Activated CD4-positive, alpha-beta memory T cell treated with anti-CD3 and anti-CD28 coated beads, Interleukin-2, amount 10 ng/mL, durations not matched to agents 7 days and 5 days (primary cell): ENCODE measurements around the gene CSTF2T. TPM values are rescaled to one million over a fixed set of nuclear protein-coding genes. Genes with fewer than 3 reads are reported as not detected.

Source experiments
- CTCF ChIA-PET: fragments of 350-600 bp; sonication (Branson Sonifier 250); formaldehyde crosslinking; loops from one replicate; lab custom pipeline; 2021; ENCODE audit warnings: antibody characterized with exemption, inconsistent platforms; lab: Charles Lee
- POLR2A ChIA-PET: fragments of 350-600 bp; sonication (Branson Sonifier 250); formaldehyde crosslinking; loops from one replicate; lab custom pipeline; 2021; ENCODE audit warnings: antibody characterized with exemption; lab: Charles Lee
- DNase-seq: peaks from one replicate; pipeline ENCODE4 v3.0.0-alpha.2; 2020
- H3K27ac Mint-ChIP-seq: one replicate; pipeline ENCODE4 v1.8.0; 2021; ENCODE audit warnings: mild to moderate bottlenecking, mixed read lengths
- H3K27me3 Mint-ChIP-seq: one replicate; pipeline ENCODE4 v1.8.0; 2021; ENCODE audit warnings: mixed read lengths
- H3K36me3 Mint-ChIP-seq: one replicate; pipeline ENCODE4 v1.8.0; 2021; ENCODE audit warnings: low read depth, mixed read lengths
- H3K4me1 Mint-ChIP-seq: one replicate; pipeline ENCODE4 v1.8.0; 2021; ENCODE audit warnings: mixed read lengths
- H3K4me3 Mint-ChIP-seq: one replicate; pipeline ENCODE4 v1.8.0; 2021; ENCODE audit warnings: mild to moderate bottlenecking, mixed read lengths
- H3K9me3 Mint-ChIP-seq: one replicate; pipeline ENCODE4 v1.8.0; 2021; ENCODE audit warnings: mixed read lengths
- total RNA-seq, 2 experiments: library from RNA; stranded (reverse); gene quantifications; one replicate each; pipeline ENCODE4 v1.2.3, GENCODE V29; 2021

Gene CSTF2T, protein sequence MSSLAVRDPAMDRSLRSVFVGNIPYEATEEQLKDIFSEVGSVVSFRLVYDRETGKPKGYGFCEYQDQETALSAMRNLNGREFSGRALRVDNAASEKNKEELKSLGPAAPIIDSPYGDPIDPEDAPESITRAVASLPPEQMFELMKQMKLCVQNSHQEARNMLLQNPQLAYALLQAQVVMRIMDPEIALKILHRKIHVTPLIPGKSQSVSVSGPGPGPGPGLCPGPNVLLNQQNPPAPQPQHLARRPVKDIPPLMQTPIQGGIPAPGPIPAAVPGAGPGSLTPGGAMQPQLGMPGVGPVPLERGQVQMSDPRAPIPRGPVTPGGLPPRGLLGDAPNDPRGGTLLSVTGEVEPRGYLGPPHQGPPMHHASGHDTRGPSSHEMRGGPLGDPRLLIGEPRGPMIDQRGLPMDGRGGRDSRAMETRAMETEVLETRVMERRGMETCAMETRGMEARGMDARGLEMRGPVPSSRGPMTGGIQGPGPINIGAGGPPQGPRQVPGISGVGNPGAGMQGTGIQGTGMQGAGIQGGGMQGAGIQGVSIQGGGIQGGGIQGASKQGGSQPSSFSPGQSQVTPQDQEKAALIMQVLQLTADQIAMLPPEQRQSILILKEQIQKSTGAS
- 10 to 100 TPM; 43.1 to 45.6 TPM for total RNA-seq

- Mint-ChIP-seq H3K4me1 (peaks cover 52% of the 10 kb centered on the region), H3K9me3 (peaks cover 4% of the 10 kb centered on the region), H3K27ac (peak within 1 kb of the TSS; percentile 97), H3K27me3 (no peaks in the 10 kb centered on the region), H3K36me3 (peaks cover 46% of the 10 kb centered on the region), H3K4me3 (peak within 1 kb of the TSS; percentile 91)
- CTCF ChIA-PET, result interaction anchor here (0.7 kb wide), 1 partner anchor 180 kb away, joined by 3 read pairs; no protein-coding TSS in a partner anchor
- DNase-seq, result peak; percentile 93
- POLR2A ChIA-PET, result interaction anchor here (1.2 to 2.0 kb wide), 3 partner anchors 9 to 13 kb away, joined by 5 to 15 read pairs (median 7); no protein-coding TSS in a partner anchor
Measured at GRCh38 chr10:51699475-51700227, at the start of gene CSTF2T. TSS of gene CSTF2T (minus strand) at chr10:51699595. CDS start at chr10:51699549, 46 bp downstream.

DNA sequence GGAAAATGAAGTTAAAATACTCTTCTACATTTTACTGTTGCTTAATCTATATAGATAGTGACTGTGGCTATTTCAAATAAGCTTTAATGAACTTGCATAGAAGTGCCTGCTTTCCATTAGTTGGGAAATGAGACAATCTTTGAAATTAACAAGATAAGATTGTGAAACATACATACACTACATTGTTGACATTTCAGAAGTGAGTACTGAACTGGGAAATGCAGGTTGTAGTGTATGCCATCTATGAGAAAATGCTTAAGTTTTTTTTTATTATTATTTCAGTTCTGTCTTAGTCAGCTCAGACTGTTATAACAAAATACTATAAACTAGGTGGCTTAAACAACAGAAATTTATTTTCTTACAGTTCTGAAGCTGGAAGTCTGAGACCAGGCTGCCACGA is 49.6 kb upstream of the CSTF2T start:
- Mint-ChIP-seq H3K9me3 (no peaks in the 10 kb centered on the region), H3K27ac (no peak overlapping the region), H3K27me3 (no peaks in the 10 kb centered on the region), H3K4me3 (no peak overlapping the region), H3K4me1 (no peaks in the 10 kb centered on the region), H3K36me3 (no peaks in the 10 kb centered on the region)
- ChIA-PET POLR2A (no interaction called here), CTCF (no interaction called here)
- no peak for DNase-seq

GRCh38 chr10:51747216-51747615 is 47.8 kb upstream of the CSTF2T start:
- no peak overlapping the region for H3K4me3 Mint-ChIP-seq
- ChIA-PET POLR2A (no interaction called here), CTCF (no interaction called here)
- H3K27ac Mint-ChIP-seq, result no peak overlapping the region
- no peak for DNase-seq
- H3K36me3 Mint-ChIP-seq, result no peaks in the 10 kb centered on the region
- no peaks in the 10 kb centered on the region for H3K27me3 Mint-ChIP-seq
- H3K4me1 Mint-ChIP-seq, result no peaks in the 10 kb centered on the region
- H3K9me3 Mint-ChIP-seq, result no peaks in the 10 kb centered on the region

- Mint-ChIP-seq H3K4me1 (no peaks in the 10 kb centered on the region), H3K27me3 (peaks cover 4% of the 10 kb centered on the region), H3K27ac (no peak overlapping the region), H3K9me3 (no peaks in the 10 kb centered on the region), H3K4me3 (no peak overlapping the region), H3K36me3 (no peaks in the 10 kb centered on the region)
- POLR2A ChIA-PET, result no interaction called here
- CTCF ChIA-PET, result no interaction called here
- no peak for DNase-seq
Measured at GRCh38 chr10:51745397-51745796, 46.0 kb upstream of the CSTF2T start.

DNA sequence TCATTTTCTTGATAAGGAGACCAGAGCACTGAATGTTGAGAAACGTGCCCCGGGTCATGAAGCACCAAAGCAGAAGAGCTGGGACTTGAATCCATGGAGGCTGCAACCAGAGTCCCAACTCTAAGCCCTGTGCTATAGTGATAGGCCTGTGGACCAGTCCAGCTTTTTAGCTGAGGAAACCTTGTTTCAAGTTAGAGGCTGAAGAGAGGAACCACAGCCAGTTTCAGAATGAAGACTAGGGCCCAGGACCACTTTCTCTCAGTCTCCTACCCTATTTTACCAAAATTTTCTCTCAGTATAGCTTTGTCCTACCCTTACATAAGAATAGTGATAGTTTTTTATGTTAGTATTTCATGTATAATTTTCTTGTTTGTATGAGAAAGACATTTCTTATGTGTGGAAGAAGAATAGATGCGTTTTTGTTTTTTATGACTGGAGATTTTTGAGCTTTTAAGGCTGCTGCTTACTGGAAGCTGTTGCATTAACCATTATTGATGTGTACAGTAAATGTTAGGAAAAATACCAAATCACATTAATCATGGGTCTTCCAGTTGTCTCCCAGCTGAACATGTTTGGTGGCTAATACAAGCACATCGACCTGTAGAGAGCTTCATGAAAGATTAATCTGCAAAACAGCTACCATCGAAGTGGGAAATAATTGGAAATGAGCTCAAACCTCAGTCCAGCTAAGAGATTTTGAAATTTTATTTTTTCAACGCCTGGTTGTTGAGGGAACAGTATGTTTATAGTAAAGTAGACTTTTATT is 45.0 kb upstream of the CSTF2T start:
- no peak for DNase-seq
- H3K4me1 Mint-ChIP-seq, result no peaks in the 10 kb centered on the region
- ChIA-PET CTCF (no interaction called here), POLR2A (no interaction called here)
- H3K27ac Mint-ChIP-seq, result no peak overlapping the region
- H3K27me3 Mint-ChIP-seq, result peaks cover 4% of the 10 kb centered on the region
- no peaks in the 10 kb centered on the region for H3K36me3 Mint-ChIP-seq
- no peaks in the 10 kb centered on the region for H3K9me3 Mint-ChIP-seq
- H3K4me3 Mint-ChIP-seq, result no peak overlapping the region

DNA sequence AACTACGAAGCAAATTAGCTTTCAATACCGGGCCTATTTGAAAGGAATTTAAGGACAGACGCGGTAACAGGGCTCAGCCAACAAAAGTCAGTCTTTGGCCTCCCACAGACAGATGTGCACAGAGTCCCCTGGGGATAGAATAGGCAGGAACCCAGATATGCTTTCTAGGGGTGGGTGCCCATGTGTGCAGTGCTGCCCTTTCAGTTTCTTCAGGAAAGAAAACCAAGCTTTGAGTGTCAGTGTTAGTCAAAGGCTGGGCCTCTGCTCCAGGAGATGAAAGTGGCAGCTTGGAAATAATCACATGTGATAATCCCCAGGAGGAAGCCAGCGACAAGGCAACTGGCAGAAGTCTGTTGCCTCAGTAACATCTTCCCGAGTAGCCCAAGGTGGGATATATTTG is 43.8 kb upstream of the CSTF2T start:
- Mint-ChIP-seq H3K27ac (no peak overlapping the region), H3K36me3 (no peaks in the 10 kb centered on the region), H3K27me3 (peaks cover 4% of the 10 kb centered on the region), H3K4me1 (no peaks in the 10 kb centered on the region), H3K9me3 (no peaks in the 10 kb centered on the region), H3K4me3 (no peak overlapping the region)
- DNase-seq, result no peak
- ChIA-PET CTCF (no interaction called here), POLR2A (no interaction called here)

DNA sequence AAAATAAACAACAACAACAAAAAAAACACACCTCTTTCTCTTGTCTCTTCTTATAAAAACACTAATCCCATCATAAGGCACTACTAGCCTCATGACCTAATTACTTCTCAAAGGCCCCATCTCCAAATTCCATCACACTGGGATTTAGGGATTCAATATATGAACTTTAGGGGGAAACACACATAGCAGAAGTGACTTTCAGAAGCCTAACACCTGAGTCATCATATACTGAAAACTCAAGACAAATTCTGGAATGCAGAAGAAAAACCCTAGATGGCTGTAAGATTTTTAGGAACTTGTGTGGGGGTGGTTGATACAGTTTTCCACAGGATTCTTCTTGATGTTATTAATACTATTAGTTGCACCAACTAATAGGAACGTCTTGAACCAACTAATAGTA is 33.7 kb upstream of the CSTF2T start:
- Mint-ChIP-seq H3K36me3 (no peaks in the 10 kb centered on the region), H3K4me3 (no peak overlapping the region), H3K27ac (no peak overlapping the region), H3K27me3 (peaks cover 5% of the 10 kb centered on the region), H3K9me3 (no peaks in the 10 kb centered on the region), H3K4me1 (no peaks in the 10 kb centered on the region)
- CTCF ChIA-PET, result no interaction called here
- POLR2A ChIA-PET, result no interaction called here
- DNase-seq, result no peak

DNA sequence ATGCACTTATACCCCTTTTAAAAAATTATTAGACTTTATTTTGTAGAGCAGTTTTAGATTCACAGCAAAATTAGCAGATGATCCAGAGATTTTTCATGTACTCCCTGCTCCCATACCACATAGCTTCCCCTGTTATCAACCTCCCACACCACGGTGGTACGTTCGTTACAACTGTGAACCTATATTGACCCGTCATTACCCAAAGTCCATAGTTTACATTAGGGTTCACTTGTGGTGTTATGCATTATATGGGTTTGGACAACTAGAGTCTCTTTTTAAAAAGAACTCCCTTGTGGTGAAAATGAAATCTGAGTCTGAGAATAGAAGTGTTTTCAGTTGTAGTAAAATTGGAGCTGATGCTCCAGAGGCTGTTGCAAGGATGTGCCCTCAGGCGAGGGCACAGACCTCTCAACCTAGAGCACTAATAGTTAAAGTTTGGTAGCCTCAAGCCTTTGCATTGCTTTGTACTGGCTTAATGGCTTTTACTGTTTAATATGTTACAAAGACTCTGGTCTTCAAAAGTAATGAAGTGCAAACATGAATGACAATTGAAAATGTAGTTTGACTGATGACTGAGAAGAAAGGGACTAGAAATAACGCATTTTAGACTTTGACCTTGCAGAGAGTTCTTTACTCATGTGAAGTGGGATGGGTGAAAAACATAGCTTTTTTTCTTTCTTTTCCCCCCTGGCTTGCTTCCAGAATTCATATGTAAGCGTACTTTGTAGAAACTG is 30.6 kb upstream of the CSTF2T start:
- H3K4me1 Mint-ChIP-seq, result no peaks in the 10 kb centered on the region
- H3K27me3 Mint-ChIP-seq, result peaks cover 2% of the 10 kb centered on the region
- H3K4me3 Mint-ChIP-seq, result no peak overlapping the region
- no peaks in the 10 kb centered on the region for H3K9me3 Mint-ChIP-seq
- no peaks in the 10 kb centered on the region for H3K36me3 Mint-ChIP-seq
- DNase-seq, result no peak
- ChIA-PET CTCF (no interaction called here), POLR2A (no interaction called here)
- no peak overlapping the region for H3K27ac Mint-ChIP-seq

- Mint-ChIP-seq H3K9me3 (no peaks in the 10 kb centered on the region), H3K4me3 (no peak overlapping the region), H3K4me1 (no peaks in the 10 kb centered on the region), H3K36me3 (no peaks in the 10 kb centered on the region), H3K27ac (no peak overlapping the region), H3K27me3 (peaks cover 9% of the 10 kb centered on the region)
- no peak for DNase-seq
- ChIA-PET CTCF (no interaction called here), POLR2A (no interaction called here)
Measured at GRCh38 chr10:51724038-51724437, 24.6 kb upstream of the CSTF2T start.

DNA sequence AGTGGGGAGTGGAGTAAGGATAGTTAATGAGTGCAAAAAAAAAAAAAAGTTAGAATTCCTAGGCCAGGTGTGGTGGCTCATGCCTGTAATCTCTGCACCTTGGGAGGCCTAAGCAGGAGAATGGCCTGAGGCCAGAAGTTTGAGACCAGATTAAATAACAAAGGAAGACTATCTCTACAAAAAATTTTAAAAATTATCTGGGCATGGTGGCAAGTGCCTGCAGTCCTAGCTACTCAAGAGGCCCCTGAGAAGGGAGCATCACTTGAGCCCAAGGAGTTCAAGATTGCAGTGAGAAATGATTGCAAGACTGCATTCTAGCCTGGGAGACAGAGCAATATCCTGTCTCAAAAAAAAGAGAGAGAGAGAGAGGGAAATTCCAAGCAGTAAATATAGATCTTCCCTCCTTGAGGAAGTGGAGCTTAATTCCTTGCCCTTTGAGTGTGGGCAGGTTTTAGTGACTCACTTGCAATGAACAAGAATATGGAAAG is 19.5 kb upstream of the CSTF2T start:
- Mint-ChIP-seq H3K27me3 (peaks cover 12% of the 10 kb centered on the region), H3K4me1 (no peaks in the 10 kb centered on the region), H3K9me3 (no peaks in the 10 kb centered on the region), H3K36me3 (no peaks in the 10 kb centered on the region), H3K4me3 (no peak overlapping the region), H3K27ac (no peak overlapping the region)
- no peak for DNase-seq
- ChIA-PET CTCF (no interaction called here), POLR2A (interaction anchor here (1.1 kb wide), 1 partner anchor 20 kb away, joined by 4 read pairs; no protein-coding TSS in a partner anchor)

DNA sequence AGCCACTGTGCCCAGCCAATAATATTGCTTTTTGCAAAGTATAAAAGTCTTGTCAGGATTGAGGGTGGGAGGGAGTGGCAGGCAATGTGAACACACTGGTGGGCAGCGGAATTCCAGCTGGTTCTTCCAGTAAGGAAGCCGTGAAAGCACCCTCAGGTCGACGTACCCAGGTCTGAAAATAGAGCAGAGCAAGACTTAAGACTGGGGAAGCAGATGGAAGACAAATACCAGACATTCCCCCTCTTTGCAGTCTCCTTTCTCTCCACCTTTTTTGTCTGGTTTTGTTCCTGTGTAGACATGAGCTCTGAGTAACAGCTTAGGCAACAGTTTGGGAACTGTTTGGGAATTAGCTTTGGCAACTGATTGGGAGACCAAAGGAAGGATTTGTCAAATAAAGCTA is 17.6 kb upstream of the CSTF2T start:
- H3K9me3 Mint-ChIP-seq, result no peaks in the 10 kb centered on the region
- peaks cover 8% of the 10 kb centered on the region for H3K27me3 Mint-ChIP-seq
- no peaks in the 10 kb centered on the region for H3K4me1 Mint-ChIP-seq
- no peak overlapping the region for H3K27ac Mint-ChIP-seq
- no peaks in the 10 kb centered on the region for H3K36me3 Mint-ChIP-seq
- ChIA-PET CTCF (no interaction called here), POLR2A (no interaction called here)
- no peak for DNase-seq
- no peak overlapping the region for H3K4me3 Mint-ChIP-seq

DNA sequence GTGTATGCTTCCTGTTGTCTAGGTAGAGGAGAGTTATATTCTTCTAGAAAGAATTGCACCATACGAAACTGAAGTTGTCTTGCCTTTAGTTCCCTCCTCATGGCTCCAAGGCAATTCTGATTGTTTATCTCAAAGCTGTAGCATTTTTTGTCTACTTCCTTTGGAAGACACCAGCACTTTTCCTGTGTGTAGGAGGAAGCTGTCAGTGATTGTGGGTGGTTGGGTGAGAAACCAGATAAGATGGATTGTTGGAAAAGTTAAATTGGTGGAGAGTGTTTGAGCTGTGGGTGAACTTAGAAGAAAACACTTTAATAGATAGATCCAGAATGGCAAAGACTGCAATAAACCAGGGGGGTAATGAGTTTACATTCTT is 12.1 kb upstream of the CSTF2T start:
- Mint-ChIP-seq H3K27ac (no peak overlapping the region), H3K27me3 (peaks cover 6% of the 10 kb centered on the region), H3K9me3 (no peaks in the 10 kb centered on the region), H3K36me3 (peaks cover 5% of the 10 kb centered on the region), H3K4me3 (no peak overlapping the region), H3K4me1 (peaks cover 32% of the 10 kb centered on the region)
- no peak for DNase-seq
- ChIA-PET CTCF (no interaction called here), POLR2A (no interaction called here)
